ENCODE data around the gene SLIT3.

- TF ChIP-seq CTCF (IDR thresholded peaks at IDR 0.05) (no peak), POLR2A (IDR thresholded peaks at IDR 0.05) (no peak)
These were observed 30.1 kb downstream of the SLIT3 start for GRCh38 chr5:169270827-169271226.

Data from Peyer's patch (tissue), 4 donors.